Measurements from ENCODE around the gene SLAMF9. TPM values are rescaled to one million over a fixed set of nuclear protein-coding genes. Genes with fewer than 3 reads are reported as not detected.
A peak's percentile ranks its signal among the peaks of the same experiment; 100 is the strongest.
"Not testable (repeated sequence)": the region's sequence is repeated elsewhere in the genome, so short reads cannot be mapped to it uniquely, and the experiment has no call there.

The SLAMF9 gene
- polyA plus RNA-seq, 1 donor (not counting 4 experiments of a cell fraction or from before 2014, with no cell fraction given), result 0.31 TPM

GRCh38 chr1:159906960-159907359 is 47.1 kb downstream of the SLAMF9 start:
- no peak overlapping the region for H3K27ac ChIP-seq (ENCODE audit: control insufficient read depth, insufficient read depth, low read length)
- H3K79me2 ChIP-seq (ENCODE audit: control insufficient read depth, insufficient read depth, low read length), result no peaks in the 10 kb centered on the region
- DNase-seq (ENCODE audit: low read depth, low spot score) (no peak), FAIRE-seq (peak; percentile 9)
- H3K4me1 ChIP-seq (ENCODE audit: control insufficient read depth, extremely low read depth, insufficient read depth, low read length), result peaks cover 23% of the 10 kb centered on the region
- H4K20me1 ChIP-seq (ENCODE audit: control insufficient read depth, extremely low read depth, insufficient read depth, low read length), result no peaks in the 10 kb centered on the region
- H3K4me3 ChIP-seq (ENCODE audit: control insufficient read depth in 2 of 3, extremely low read depth in 1 of 3, insufficient read depth in 2 of 3, low read depth in 1 of 3, low read length in 3 of 3), result no peak overlapping the region
- H2AFZ ChIP-seq (ENCODE audit: control insufficient read depth, low read length), result no peak overlapping the region
- no peaks in the 10 kb centered on the region for H3K27me3 ChIP-seq (ENCODE audit: control insufficient read depth, extremely low read depth, insufficient read depth, low read length)
- H3K4me2 ChIP-seq (ENCODE audit: control insufficient read depth, extremely low read depth, insufficient read depth, low read depth, low read length), result no peak overlapping the region
- H3K9me3 ChIP-seq (ENCODE audit: control insufficient read depth, low read depth, low read length), result no peaks in the 10 kb centered on the region
- TF ChIP-seq CTCF (optimal IDR thresholded peaks at IDR 0.05 in 1 of 3, IDR thresholded peaks at IDR 0.05 in 1 of 3, conservative IDR thresholded peaks at IDR 0.05 in 1 of 3; ENCODE audit: extremely low read depth in 1 of 3, insufficient read depth in 2 of 3, low read length in 3 of 3), result no peak
- no peak for TF ChIP-seq EZH2 (IDR thresholded peaks at IDR 0.05; ENCODE audit: low read length)
- dilution Hi-C loops (cut with MboI; ENCODE audit: extremely low pct_ligation_motif_present, low sequenced_read_pairs), result no loop called here
- no peaks in the 10 kb centered on the region for H3K9me1 ChIP-seq (ENCODE audit: control insufficient read depth, extremely low read depth, insufficient read depth, low read length)
- H3K36me3 ChIP-seq (ENCODE audit: control insufficient read depth in 2 of 2, extremely low read depth in 1 of 2, insufficient read depth in 2 of 2, low read length in 2 of 2), result no peaks in the 10 kb centered on the region
- no peak overlapping the region for H3K9ac ChIP-seq (ENCODE audit: control insufficient read depth, extremely low read depth, insufficient read depth, low read length)

GRCh38 chr1:159904036-159904435 is 50.0 kb downstream of the SLAMF9 start:
- FAIRE-seq; H3K9me1 ChIP-seq (ENCODE audit: control insufficient read depth, extremely low read depth, insufficient read depth, low read length); DNase-seq (ENCODE audit: low read depth, low spot score); H3K4me2 ChIP-seq (ENCODE audit: control insufficient read depth, extremely low read depth, insufficient read depth, low read depth, low read length); H3K9ac ChIP-seq (ENCODE audit: control insufficient read depth, extremely low read depth, insufficient read depth, low read length); H4K20me1 ChIP-seq (ENCODE audit: control insufficient read depth, extremely low read depth, insufficient read depth, low read length); H2AFZ ChIP-seq (ENCODE audit: control insufficient read depth, low read length); H3K4me3 ChIP-seq (ENCODE audit: control insufficient read depth in 2 of 3, extremely low read depth in 1 of 3, insufficient read depth in 2 of 3, low read depth in 1 of 3, low read length in 3 of 3); H3K27me3 ChIP-seq (ENCODE audit: control insufficient read depth, extremely low read depth, insufficient read depth, low read length); H3K36me3 ChIP-seq (ENCODE audit: control insufficient read depth in 2 of 2, extremely low read depth in 1 of 2, insufficient read depth in 2 of 2, low read length in 2 of 2); H3K27ac ChIP-seq (ENCODE audit: control insufficient read depth, insufficient read depth, low read length); H3K9me3 ChIP-seq (ENCODE audit: control insufficient read depth, low read depth, low read length); H3K79me2 ChIP-seq (ENCODE audit: control insufficient read depth, insufficient read depth, low read length); dilution Hi-C loops (cut with MboI; ENCODE audit: extremely low pct_ligation_motif_present, low sequenced_read_pairs): not testable (repeated sequence)
- peaks cover 14% of the 10 kb centered on the region for H3K4me1 ChIP-seq (ENCODE audit: control insufficient read depth, extremely low read depth, insufficient read depth, low read length)

GRCh38 chr1:159902541-159902940 is 51.5 kb downstream of the SLAMF9 start:
- Histone ChIP-seq H2AFZ (ENCODE audit: control insufficient read depth, low read length) (no peak overlapping the region), H3K27ac (ENCODE audit: control insufficient read depth, insufficient read depth, low read length) (no peak overlapping the region), H3K9me3 (ENCODE audit: control insufficient read depth, low read depth, low read length) (no peaks in the 10 kb centered on the region), H3K9ac (ENCODE audit: control insufficient read depth, extremely low read depth, insufficient read depth, low read length) (no peak overlapping the region), H3K36me3 (ENCODE audit: control insufficient read depth in 2 of 2, extremely low read depth in 1 of 2, insufficient read depth in 2 of 2, low read length in 2 of 2) (no peaks in the 10 kb centered on the region), H3K4me1 (ENCODE audit: control insufficient read depth, extremely low read depth, insufficient read depth, low read length) (peaks cover 14% of the 10 kb centered on the region), H3K4me2 (ENCODE audit: control insufficient read depth, extremely low read depth, insufficient read depth, low read depth, low read length) (no peak overlapping the region), H3K9me1 (ENCODE audit: control insufficient read depth, extremely low read depth, insufficient read depth, low read length) (no peaks in the 10 kb centered on the region), H3K79me2 (ENCODE audit: control insufficient read depth, insufficient read depth, low read length) (no peaks in the 10 kb centered on the region), H4K20me1 (ENCODE audit: control insufficient read depth, extremely low read depth, insufficient read depth, low read length) (no peaks in the 10 kb centered on the region), H3K27me3 (ENCODE audit: control insufficient read depth, extremely low read depth, insufficient read depth, low read length) (no peaks in the 10 kb centered on the region), H3K4me3 (ENCODE audit: control insufficient read depth in 2 of 3, extremely low read depth in 1 of 3, insufficient read depth in 2 of 3, low read depth in 1 of 3, low read length in 3 of 3) (no peak overlapping the region)
- TF ChIP-seq EZH2 (IDR thresholded peaks at IDR 0.05; ENCODE audit: low read length) (no peak), CTCF (optimal IDR thresholded peaks at IDR 0.05 in 1 of 3, IDR thresholded peaks at IDR 0.05 in 1 of 3, conservative IDR thresholded peaks at IDR 0.05 in 1 of 3; ENCODE audit: extremely low read depth in 1 of 3, insufficient read depth in 2 of 3, low read length in 3 of 3) (no peak)
- FAIRE-seq (no peak), DNase-seq (ENCODE audit: low read depth, low spot score) (no peak)
- dilution Hi-C loops (cut with MboI; ENCODE audit: extremely low pct_ligation_motif_present, low sequenced_read_pairs), result no loop called here
